ENCODE data around the gene CHAF1A.

Gene CHAF1A

GRCh38 chr19:4415352-4415751 is 12.9 kb downstream of the CHAF1A start:
- H3K4me3 ChIP-seq (ENCODE audit: low read depth, low read length), result no peak overlapping the region
- TF ChIP-seq CTCF (IDR thresholded peaks at IDR 0.05; ENCODE audit: insufficient read depth, low read length, missing control alignments), result no peak
- ChIA-PET CTCF (interaction anchor here (16.1 kb wide), 1 partner anchor 14 kb away, joined by 123 read pairs; the partner anchor contains the start of genes CHAF1A and SH3GL1), POLR2A (no interaction called here)
- no peak for DNase-seq (ENCODE audit: low read depth, low spot score)

DNA sequence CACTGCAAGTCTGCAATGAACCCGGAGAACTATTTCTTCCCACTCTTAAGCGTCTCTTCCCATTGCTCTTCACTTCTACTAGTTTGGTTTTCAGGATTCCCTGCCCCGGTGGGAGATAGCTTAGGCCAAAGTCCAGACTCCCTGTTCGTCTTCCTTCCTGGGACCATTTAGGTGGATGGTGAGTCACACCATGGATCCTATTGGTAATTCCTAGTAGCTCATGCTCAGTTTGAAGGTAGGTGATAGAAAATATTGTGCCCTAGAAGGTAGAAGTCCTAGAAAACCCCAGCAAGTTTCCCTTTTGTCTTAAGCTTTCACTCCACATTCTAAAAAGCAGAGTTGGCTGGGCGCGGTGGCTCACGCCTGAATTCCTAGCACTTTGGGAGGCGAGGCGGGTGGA is 13.8 kb downstream of the CHAF1A start:
- ChIA-PET CTCF (interaction anchor here (1.7 to 16.1 kb wide), 2 partner anchors 12 to 15 kb away, joined by 6 to 123 read pairs; partner anchors contain the start of genes CHAF1A and SH3GL1), POLR2A (no interaction called here)
- no peak for DNase-seq (ENCODE audit: low read depth, low spot score)
- no peak overlapping the region for H3K4me3 ChIP-seq (ENCODE audit: low read depth, low read length)
- TF ChIP-seq CTCF (IDR thresholded peaks at IDR 0.05; ENCODE audit: insufficient read depth, low read length, missing control alignments), result no peak

DNA sequence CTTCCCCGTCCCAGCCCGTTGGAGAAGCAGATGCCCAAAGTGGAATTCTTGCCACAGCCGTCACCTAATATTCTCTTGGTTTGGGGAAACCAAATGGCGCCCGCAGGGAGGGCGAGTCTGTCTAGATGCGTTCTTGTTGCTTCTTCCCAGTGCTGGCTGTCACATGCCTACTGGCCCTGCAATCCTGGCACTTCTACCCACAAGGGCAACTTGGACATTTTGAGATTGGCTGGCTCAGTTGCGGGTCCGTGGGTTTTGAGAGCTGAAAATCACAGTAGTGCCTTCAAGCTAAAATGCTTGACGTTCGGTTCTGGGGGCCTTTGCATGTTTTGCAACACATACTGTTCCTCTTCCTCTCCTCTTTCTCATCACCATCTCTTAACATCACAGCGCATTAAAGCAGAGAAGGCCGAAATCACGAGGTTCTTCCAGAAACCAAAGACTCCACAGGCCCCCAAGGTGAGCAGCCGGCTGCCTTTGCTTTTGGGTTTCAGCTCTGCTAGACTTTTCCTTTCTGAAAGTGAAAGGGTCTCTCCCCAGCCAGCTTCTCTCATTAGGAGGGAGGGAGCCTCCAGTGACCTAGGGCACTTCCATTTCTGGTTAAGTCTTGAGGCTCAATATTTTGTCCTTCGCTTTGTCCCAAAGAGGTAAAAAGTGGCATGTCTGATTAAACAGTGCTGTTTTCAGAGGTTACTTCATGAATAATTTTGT is 21.1 kb downstream of the CHAF1A start:
- no peak for DNase-seq (ENCODE audit: low read depth, low spot score)
- no peak for TF ChIP-seq CTCF (IDR thresholded peaks at IDR 0.05; ENCODE audit: insufficient read depth, low read length, missing control alignments)
- ChIA-PET POLR2A (no interaction called here), CTCF (interaction anchor here (1.5 to 16.1 kb wide), 2 partner anchors 10 to 22 kb away, joined by 4 to 123 read pairs; partner anchors contain the start of genes CHAF1A and SH3GL1)
- no peak overlapping the region for H3K4me3 ChIP-seq (ENCODE audit: low read depth, low read length)

DNA sequence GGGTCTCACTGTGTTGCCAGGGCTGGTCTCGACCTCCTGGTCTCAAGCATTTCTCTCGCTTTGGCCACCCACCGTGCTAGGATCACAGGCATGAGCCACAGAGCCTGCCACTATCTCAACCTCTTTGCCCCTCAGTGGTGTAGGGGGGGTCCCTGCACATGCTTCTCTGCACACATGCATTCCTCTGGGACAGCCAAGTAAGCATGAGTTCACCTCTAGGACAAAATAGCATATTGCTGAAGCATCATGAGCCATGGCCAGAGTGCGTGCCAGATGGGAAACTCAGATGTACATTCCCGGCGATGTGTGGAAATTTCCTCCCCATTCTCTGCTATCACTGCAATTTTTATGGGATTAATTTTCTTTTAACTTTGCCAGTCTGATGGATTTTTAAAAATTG is 23.1 kb downstream of the CHAF1A start:
- POLR2A ChIA-PET, result no interaction called here
- DNase-seq (ENCODE audit: low read depth, low spot score), result peak; percentile 40
- no peak for TF ChIP-seq CTCF (IDR thresholded peaks at IDR 0.05; ENCODE audit: insufficient read depth, low read length, missing control alignments)
- no peak overlapping the region for H3K4me3 ChIP-seq (ENCODE audit: low read depth, low read length)
- CTCF ChIA-PET, result interaction anchor here (1.3 kb wide), 1 partner anchor 25 kb away, joined by 6 read pairs; no protein-coding TSS in a partner anchor

- CTCF ChIA-PET, result interaction anchor here (3.0 kb wide), 1 partner anchor 28 kb away, joined by 10 read pairs; the partner anchor contains the start of gene SH3GL1
- no peak overlapping the region for H3K4me3 ChIP-seq (ENCODE audit: low read depth, low read length)
- DNase-seq (ENCODE audit: low read depth, low spot score), result no peak
- POLR2A ChIA-PET, result no interaction called here
- TF ChIP-seq CTCF (IDR thresholded peaks at IDR 0.05; ENCODE audit: insufficient read depth, low read length, missing control alignments), result no peak
Measured at GRCh38 chr19:4428326-4428975, 26.0 kb downstream of the CHAF1A start.

GRCh38 chr19:4429256-4429655 is 26.8 kb downstream of the CHAF1A start:
- ChIA-PET POLR2A (no interaction called here), CTCF (interaction anchor here (1.1 to 3.0 kb wide), 2 partner anchors 20 to 28 kb away, joined by 3 to 10 read pairs; partner anchors contain the start of gene SH3GL1)
- H3K4me3 ChIP-seq (ENCODE audit: low read depth, low read length), result no peak overlapping the region
- DNase-seq (ENCODE audit: low read depth, low spot score), result no peak
- no peak for TF ChIP-seq CTCF (IDR thresholded peaks at IDR 0.05; ENCODE audit: insufficient read depth, low read length, missing control alignments)
